H9 (cell line): Measurements from ENCODE around the gene TUBB4B. TPM values are rescaled to one million over a fixed set of nuclear protein-coding genes. Genes with fewer than 3 reads are reported as not detected.

Source experiments
- DNase-seq: peaks from one replicate; pipeline ENCODE4 v3.0.0-alpha.2; 2017
- H2AFZ ChIP-seq: one replicate; pipeline ENCODE4 v1.6.1; 2013; ENCODE audit warnings: mild to moderate bottlenecking, low read length, control low read depth, moderate library complexity
- H2AK5ac ChIP-seq: 2 replicates; pipeline ENCODE4 v1.6.1; 2013; ENCODE audit warnings: low read length, control low read depth, mixed read lengths; ENCODE audit not compliant: insufficient read length
- H2BK120ac ChIP-seq: one replicate; pipeline ENCODE4 v1.6.1; 2013; ENCODE audit warnings: low read depth, mild to moderate bottlenecking, low read length, control low read depth, inconsistent platforms; ENCODE audit not compliant: poor library complexity, severe bottlenecking
- H2BK12ac ChIP-seq: 2 replicates; pipeline ENCODE4 v1.6.1; 2013; ENCODE audit warnings: low read length, control low read depth, mixed read lengths, low read depth; ENCODE audit not compliant: insufficient read length
- H2BK15ac ChIP-seq: 2 replicates; pipeline ENCODE4 v1.6.1; 2013; ENCODE audit warnings: low read depth, low read length, control low read depth
- H2BK20ac ChIP-seq: one replicate; pipeline ENCODE4 v1.6.1; 2013; ENCODE audit warnings: low read depth, mild to moderate bottlenecking, low read length, control low read depth, inconsistent platforms; ENCODE audit not compliant: poor library complexity, severe bottlenecking
- H2BK5ac ChIP-seq: 2 replicates; pipeline ENCODE4 v1.6.1; 2013; ENCODE audit warnings: low read length, control low read depth, mixed read lengths; ENCODE audit not compliant: insufficient read length
- H3K14ac ChIP-seq: 2 replicates; pipeline ENCODE4 v1.6.1; 2013; ENCODE audit warnings: low read length, control low read depth; ENCODE audit not compliant: insufficient read depth
- H3K18ac ChIP-seq: 2 replicates; pipeline ENCODE4 v1.6.1; 2013; ENCODE audit warnings: low read depth, mild to moderate bottlenecking, mixed read lengths, low read length, control low read depth; ENCODE audit not compliant: insufficient read length
- H3K23ac ChIP-seq: 2 replicates; pipeline ENCODE4 v1.6.1; 2013; ENCODE audit warnings: low read length, control low read depth, mixed read lengths, low read depth; ENCODE audit not compliant: insufficient read length
- H3K23me2 ChIP-seq: 2 replicates; pipeline ENCODE4 v1.6.1; 2013; ENCODE audit warnings: low read depth, mild to moderate bottlenecking, mixed read lengths, low read length, control low read depth; ENCODE audit not compliant: insufficient read length, poor library complexity, severe bottlenecking
- H3K27ac ChIP-seq: 2 replicates; pipeline ENCODE4 v1.5.1; 2013; ENCODE audit warnings: low read length, control low read depth, mixed read lengths, low read depth; ENCODE audit not compliant: insufficient read length
- H3K27me3 ChIP-seq: 2 replicates; pipeline ENCODE4 v1.6.1; 2013; ENCODE audit warnings: low read length, control low read depth, inconsistent platforms; ENCODE audit not compliant: insufficient read depth
- H3K4ac ChIP-seq: 2 replicates; pipeline ENCODE4 v1.6.1; 2013; ENCODE audit warnings: low read depth, mild to moderate bottlenecking, control low read depth, inconsistent platforms, low read length, moderate library complexity
- H3K4me1 ChIP-seq: 2 replicates; pipeline ENCODE4 v1.6.1; 2013; ENCODE audit warnings: low read length, control low read depth, inconsistent platforms; ENCODE audit not compliant: insufficient read depth
- H3K4me2 ChIP-seq: 2 replicates; pipeline ENCODE4 v1.6.1; 2013; ENCODE audit warnings: low read length, control low read depth, mixed read lengths; ENCODE audit not compliant: insufficient read length, insufficient read depth
- H3K56ac ChIP-seq: 2 replicates; pipeline ENCODE4 v1.6.1; 2013; ENCODE audit warnings: low read depth, mild to moderate bottlenecking, mixed read lengths, low read length, control low read depth; ENCODE audit not compliant: insufficient read length
- H3K79me1 ChIP-seq: 2 replicates; pipeline ENCODE4 v1.6.1; 2013; ENCODE audit warnings: low read depth, mild to moderate bottlenecking, moderate library complexity, low read length, control low read depth, inconsistent platforms; ENCODE audit not compliant: insufficient read depth, poor library complexity, severe bottlenecking
- H3K79me2 ChIP-seq: 2 replicates; pipeline ENCODE4 v1.6.1; 2013; ENCODE audit warnings: low read length, control low read depth, inconsistent platforms; ENCODE audit not compliant: insufficient read depth
- H3K9ac ChIP-seq: 2 replicates; pipeline ENCODE4 v1.6.1; 2013; ENCODE audit warnings: low read length, control low read depth, mixed read lengths; ENCODE audit not compliant: insufficient read length; ENCODE audit errors: extremely low read depth
- H3K9me3 ChIP-seq: one replicate; pipeline ENCODE4 v1.6.1; 2013; ENCODE audit warnings: low read depth, low read length, inconsistent platforms; ENCODE audit not compliant: control insufficient read depth
- H3T11ph ChIP-seq: one replicate; pipeline ENCODE4 v1.6.1; 2013; ENCODE audit warnings: mild to moderate bottlenecking, low read length, control low read depth, inconsistent platforms
- H4K20me1 ChIP-seq: one replicate; pipeline ENCODE4 v1.6.1; 2013; ENCODE audit not compliant: control insufficient read depth, insufficient read length, insufficient read depth
- H4K5ac ChIP-seq: 2 replicates; pipeline ENCODE4 v1.6.1; 2013; ENCODE audit warnings: low read depth, mild to moderate bottlenecking, mixed read lengths, low read length, control low read depth; ENCODE audit not compliant: insufficient read length
- H4K8ac ChIP-seq: replicated peaks from 2 replicates; pipeline ENCODE4 v1.6.1; 2013; ENCODE audit warnings: low read length, control low read depth, mixed read lengths, low read depth; ENCODE audit not compliant: insufficient read length
- H4K91ac ChIP-seq: 2 replicates; pipeline ENCODE4 v1.6.1; 2013; ENCODE audit warnings: low read depth, mild to moderate bottlenecking, moderate library complexity, mixed read lengths, low read length, control low read depth; ENCODE audit not compliant: insufficient read length
- H3K27ac Mint-ChIP-seq, 3 experiments: 2 replicates in 2 of 3; 3 replicates in 1 of 3; pipeline ENCODE4 v1.8.0; 2020 to 2021; ENCODE audit warnings: mixed read lengths in 3 of 3, mild to moderate bottlenecking in 1 of 3, moderate library complexity in 1 of 3
- H3K27me3 Mint-ChIP-seq: 2 replicates; pipeline ENCODE4 v1.8.0; 2021; ENCODE audit warnings: low read depth, mild to moderate bottlenecking, moderate library complexity, mixed read lengths
- H3K36me3 Mint-ChIP-seq, 3 experiments: 2 replicates in 2 of 3; 3 replicates in 1 of 3; pipeline ENCODE4 v1.8.0; 2020 to 2021; ENCODE audit warnings: low read depth in 3 of 3, mixed read lengths in 3 of 3; ENCODE audit not compliant: insufficient read depth in 1 of 3
- H3K4me1 Mint-ChIP-seq, 2 experiments: 2 replicates each; pipeline ENCODE4 v1.8.0; 2020; ENCODE audit warnings: mixed read lengths in 2 of 2
- H3K4me3 Mint-ChIP-seq, 2 experiments: 2 replicates in 1 of 2; 3 replicates in 1 of 2; pipeline ENCODE4 v1.8.0; 2020 to 2021; ENCODE audit warnings: mild to moderate bottlenecking in 2 of 2, mixed read lengths in 2 of 2, moderate library complexity in 1 of 2
- H3K9me3 Mint-ChIP-seq, 2 experiments: 2 replicates in 1 of 2; 3 replicates in 1 of 2; pipeline ENCODE4 v1.8.0; 2020; ENCODE audit warnings: mild to moderate bottlenecking in 2 of 2, mixed read lengths in 2 of 2, moderate library complexity in 1 of 2
- CTCF ChIP-seq: fragments of 200-600 bp; sonication (generic); conservative IDR thresholded peaks from 3 replicates; pipeline ENCODE4 v1.8.0; 2021; ENCODE audit warnings: antibody characterized with exemption, mild to moderate bottlenecking
- WGBS: extraction: QIAGEN DNeasy Blood & Tissue Kit; methylation state at CpG from one replicate; pipeline ENCODE4 v1.1.7; 2013; ENCODE audit warnings: missing lambda C conversion rate, low lambda C conversion rate, mixed read lengths; ENCODE audit not compliant: insufficient read length; ENCODE audit errors: extremely low coverage; 5-methylcytosine and 5-hydroxymethylcytosine counted together
- total RNA-seq: library from RNA; stranded (reverse); gene quantifications from 2 replicates; pipeline ENCODE4 v1.2.1, GENCODE V29; 2021

The TUBB4B gene
- total RNA-seq, 1 experiment from 2014 or later, result 378 TPM

- Histone ChIP-seq H2BK15ac (no peak overlapping the region), H3K27ac (no peak overlapping the region), H3K23ac (no peak overlapping the region), H3K27me3 (no peaks in the 10 kb centered on the region), H4K91ac (no peak overlapping the region), H3K79me1 (peaks cover 7% of the 10 kb centered on the region), H2AK5ac (no peak overlapping the region), H4K5ac (no peak overlapping the region), H2BK20ac (no peak overlapping the region), H4K20me1 (no peaks in the 10 kb centered on the region), H2AFZ (no peak overlapping the region), H3K4me2 (no peak overlapping the region), H3K23me2 (no peaks in the 10 kb centered on the region), H2BK5ac (no peak overlapping the region), H3K9me3 (no peaks in the 10 kb centered on the region), H2BK120ac (no peak overlapping the region), H3T11ph (no peak overlapping the region), H2BK12ac (no peak overlapping the region), H3K18ac (no peak overlapping the region), H3K56ac (no peak overlapping the region), H3K9ac (no peak overlapping the region), H3K4ac (no peak overlapping the region), H4K8ac (no peak overlapping the region), H3K14ac (no peak overlapping the region), H3K79me2 (no peaks in the 10 kb centered on the region), H3K4me1 (no peaks in the 10 kb centered on the region)
- no peak for DNase-seq
- H3K4me3 Mint-ChIP-seq, result no peak overlapping the region
- H3K4me1 Mint-ChIP-seq, result peaks cover 3 to 8% of the 10 kb centered on the region in 2 experiments
- no peak overlapping the region for H3K27ac Mint-ChIP-seq
- H3K36me3 Mint-ChIP-seq, result peaks cover 11 to 47% (median 42%) of the 10 kb centered on the region in 3 experiments; a peak in 6 of 7 replicates
- no peak for TF ChIP-seq CTCF
- H3K9me3 Mint-ChIP-seq, result no peaks in the 10 kb centered on the region
- H3K27me3 Mint-ChIP-seq, result no peaks in the 10 kb centered on the region
- WGBS, result no CpG with 5 or more reads among the region's 13 CpGs
These were observed 29.6 kb upstream of the TUBB4B start for GRCh38 chr9:137211532-137211931.
